MCF 10A (cell line): ENCODE data around the gene KNTC1. TPM values are rescaled to one million over a fixed set of nuclear protein-coding genes. Genes with fewer than 3 reads are reported as not detected.

Experiments used
- BruUV-seq: library from RNA; stranded (reverse); fragments of 400-500 nt; replicated peaks from 2 replicates; lab custom pipeline; 2021; lab: Mats Ljungman, UMichigan
- CTCF ChIA-PET: fragments of 300-600 bp; sonication (Branson Sonifier 250); formaldehyde crosslinking; extraction: SDS; loops from one replicate; lab custom pipeline; 2021; ENCODE audit warnings: antibody characterized with exemption, inconsistent platforms; lab: Yijun Ruan, JAX
- POLR2A ChIA-PET: fragments of 300-600, 350-650 bp; sonication (Branson Sonifier 250); formaldehyde crosslinking; extraction: SDS; loops from one replicate; lab custom pipeline; 2020; ENCODE audit warnings: antibody characterized with exemption, inconsistent platforms; lab: Yijun Ruan, JAX
- DNase-seq: peaks from one replicate; pipeline ENCODE4 v3.0.0-alpha.2; 2018; ENCODE audit not compliant: unreplicated experiment
- H3K27ac Mint-ChIP-seq: one replicate; pipeline ENCODE4 v1.8.0; 2022; ENCODE audit warnings: mild to moderate bottlenecking, low read depth, mixed read lengths; ENCODE audit not compliant: unreplicated experiment
- H3K27me3 Mint-ChIP-seq: one replicate; pipeline ENCODE4 v1.8.0; 2022; ENCODE audit warnings: mixed read lengths; ENCODE audit not compliant: insufficient read depth, unreplicated experiment
- H3K36me3 Mint-ChIP-seq: one replicate; pipeline ENCODE4 v1.8.0; 2022; ENCODE audit warnings: mild to moderate bottlenecking, moderate library complexity, mixed read lengths; ENCODE audit not compliant: insufficient read depth, unreplicated experiment
- H3K4me1 Mint-ChIP-seq: one replicate; pipeline ENCODE4 v1.8.0; 2022; ENCODE audit warnings: mixed read lengths; ENCODE audit not compliant: insufficient read depth, unreplicated experiment
- H3K4me3 Mint-ChIP-seq: one replicate; pipeline ENCODE4 v1.8.0; 2022; ENCODE audit warnings: mild to moderate bottlenecking, moderate library complexity, mixed read lengths; ENCODE audit not compliant: unreplicated experiment
- H3K9me3 Mint-ChIP-seq: one replicate; pipeline ENCODE4 v1.8.0; 2022; ENCODE audit warnings: mixed read lengths; ENCODE audit not compliant: unreplicated experiment
- CTCF ChIP-seq: fragments of 200-600 bp; IDR thresholded peaks from one replicate; pipeline ENCODE4 v1.8.0; 2022; ENCODE audit warnings: antibody characterized with exemption, mild to moderate bottlenecking; ENCODE audit not compliant: unreplicated experiment
- intact Hi-C: fragments of 100-400 bp; cut with micrococcal nuclease; formaldehyde crosslinking; loops from 2 replicates; pipeline ENCODE4 v1.14.1; 2022
- total RNA-seq: library from RNA; stranded (reverse); gene quantifications from 2 replicates; pipeline ENCODE4 v1.2.3, GENCODE V29; 2022

KNTC1 gene
- total RNA-seq, 1 experiment from 2014 or later, result 26.1 TPM

- peaks cover 39% of the 10 kb centered on the region for H3K36me3 Mint-ChIP-seq
- DNase-seq, result no peak
- H3K4me3 Mint-ChIP-seq, result no peak overlapping the region
- no peaks in the 10 kb centered on the region for H3K27me3 Mint-ChIP-seq
- intact Hi-C loops, result no loop called here
- CTCF ChIA-PET, result interaction anchor here (0.7 kb wide), 1 partner anchor 751 kb away, joined by 4 read pairs; the partner anchor contains the start of gene RHOF
- no TSS peak for BruUV-seq
- H3K4me1 Mint-ChIP-seq, result no peaks in the 10 kb centered on the region
- TF ChIP-seq CTCF, result no peak
- no peaks in the 10 kb centered on the region for H3K9me3 Mint-ChIP-seq
- POLR2A ChIA-PET, result interaction anchor here (1.1 kb wide), 1 partner anchor 11 kb away, joined by 3 read pairs; no protein-coding TSS in a partner anchor
- no peak overlapping the region for H3K27ac Mint-ChIP-seq
Observed at GRCh38 chr12:122544537-122544936, 17.5 kb downstream of the KNTC1 start.

GRCh38 chr12:122545855-122546254 lies 18.8 kb downstream of the KNTC1 start:
- Mint-ChIP-seq H3K27ac (no peak overlapping the region), H3K4me1 (no peaks in the 10 kb centered on the region), H3K36me3 (peaks cover 35% of the 10 kb centered on the region), H3K9me3 (no peaks in the 10 kb centered on the region), H3K4me3 (no peak overlapping the region), H3K27me3 (no peaks in the 10 kb centered on the region)
- no peak for DNase-seq
- CTCF ChIA-PET, result no interaction called here
- BruUV-seq, result no TSS peak
- POLR2A ChIA-PET, result interaction anchor here (1.3 kb wide), 1 partner anchor 11 kb away, joined by 3 read pairs; no protein-coding TSS in a partner anchor
- TF ChIP-seq CTCF, result no peak
- intact Hi-C loops, result no loop called here

GRCh38 chr12:122547330-122547729 lies 20.3 kb downstream of the KNTC1 start:
- ChIA-PET POLR2A (interaction anchor here (0.9 to 1.3 kb wide), 2 partner anchors 8 to 12 kb away, joined by 3 to 4 read pairs; no protein-coding TSS in a partner anchor), CTCF (no interaction called here)
- no TSS peak for BruUV-seq
- Mint-ChIP-seq H3K27me3 (no peaks in the 10 kb centered on the region), H3K36me3 (peaks cover 36% of the 10 kb centered on the region), H3K4me3 (no peak overlapping the region), H3K27ac (no peak overlapping the region), H3K4me1 (no peaks in the 10 kb centered on the region), H3K9me3 (no peaks in the 10 kb centered on the region)
- no peak for TF ChIP-seq CTCF
- intact Hi-C loops, result no loop called here
- DNase-seq, result no peak

- no peak for DNase-seq
- intact Hi-C loops, result no loop called here
- Mint-ChIP-seq H3K27me3 (no peaks in the 10 kb centered on the region), H3K36me3 (peaks cover 48% of the 10 kb centered on the region), H3K9me3 (no peaks in the 10 kb centered on the region), H3K4me3 (no peak overlapping the region), H3K27ac (no peak overlapping the region), H3K4me1 (no peaks in the 10 kb centered on the region)
- ChIA-PET POLR2A (no interaction called here), CTCF (no interaction called here)
- no peak for TF ChIP-seq CTCF
- no TSS peak for BruUV-seq
Observed at GRCh38 chr12:122558745-122559641, 31.9 kb downstream of the KNTC1 start.
